Measurements from ENCODE around the gene SPATA32.
A peak's percentile ranks its signal among the peaks of the same experiment; 100 is the strongest.
"Not testable (repeated sequence)": the region's sequence is repeated elsewhere in the genome, so short reads cannot be mapped to it uniquely, and the experiment has no call there.

Gene SPATA32

DNA sequence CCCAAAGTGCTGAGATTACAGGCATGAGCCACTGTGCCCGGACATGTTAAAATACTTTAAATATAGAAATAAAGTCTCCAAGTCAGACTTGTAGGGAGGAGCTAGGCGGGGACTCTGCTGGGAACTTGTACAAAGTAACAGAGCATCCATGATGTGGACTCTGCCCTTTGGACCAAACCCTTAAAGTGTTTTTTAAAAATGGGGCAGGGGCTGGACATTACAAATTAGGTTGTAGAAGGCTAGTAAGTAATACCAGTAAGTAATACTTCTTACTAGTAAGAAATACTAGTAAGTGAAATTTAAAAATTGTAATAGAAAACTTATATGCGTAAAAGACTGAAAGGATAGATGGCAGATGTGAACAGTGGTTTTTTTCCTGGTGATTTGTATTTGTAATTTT lies 9.7 kb upstream of the SPATA32 start:
- DNase-seq (ENCODE audit: low read depth in 3 of 3), result no peak

DNA sequence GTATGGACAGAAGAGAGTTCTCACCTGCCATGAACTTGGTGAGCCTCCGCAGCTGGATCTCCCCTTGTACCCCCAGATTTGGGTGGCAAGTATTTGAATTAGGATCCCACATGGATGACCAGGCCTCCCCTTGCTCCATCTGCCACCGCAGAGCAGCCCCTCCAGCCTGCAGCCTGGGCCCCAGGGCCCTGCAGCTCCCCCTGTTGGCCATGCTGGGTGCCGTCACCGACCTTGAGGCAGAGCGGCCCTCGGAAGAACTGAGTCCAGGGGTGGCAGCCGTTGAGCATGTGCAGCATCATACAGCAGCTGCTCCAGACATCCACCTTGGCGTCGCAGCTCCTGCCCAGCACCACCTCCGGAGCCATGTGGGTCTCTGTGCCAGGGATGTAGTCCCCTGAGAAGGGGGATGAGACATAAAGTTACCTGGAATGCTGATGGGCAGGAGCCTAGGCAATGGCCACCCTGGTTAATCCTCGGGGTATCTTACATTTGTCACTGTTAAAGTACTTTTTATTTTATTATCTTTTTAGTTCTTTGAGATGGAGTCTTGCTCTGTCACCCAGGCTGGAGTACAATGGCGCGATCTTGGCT lies 9.0 kb upstream of the SPATA32 start:
- peak in 2 of 3 donors; percentile 22 to 47 for DNase-seq (ENCODE audit: low read depth in 3 of 3)

DNA sequence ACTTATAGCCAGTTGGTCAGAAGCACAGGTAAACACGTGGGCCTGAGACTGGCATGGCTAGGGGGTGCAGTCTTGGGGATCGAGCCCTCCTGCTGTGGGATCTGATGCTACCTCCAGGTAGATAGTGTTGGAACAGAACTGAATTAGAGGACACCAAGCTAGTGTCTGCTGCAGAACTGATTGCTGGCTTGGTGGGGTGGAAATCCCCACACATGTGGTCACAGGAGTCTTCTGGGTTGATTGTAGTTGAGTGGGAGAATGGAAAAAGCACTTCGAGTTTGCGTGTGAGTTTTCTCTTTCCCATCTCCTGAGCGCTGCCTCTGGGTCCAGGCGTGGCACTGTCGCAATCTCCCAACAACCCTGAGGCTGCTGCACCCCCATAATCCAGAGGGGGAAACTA lies 8.0 kb upstream of the SPATA32 start:
- DNase-seq (ENCODE audit: low read depth in 3 of 3), result no peak

DNA sequence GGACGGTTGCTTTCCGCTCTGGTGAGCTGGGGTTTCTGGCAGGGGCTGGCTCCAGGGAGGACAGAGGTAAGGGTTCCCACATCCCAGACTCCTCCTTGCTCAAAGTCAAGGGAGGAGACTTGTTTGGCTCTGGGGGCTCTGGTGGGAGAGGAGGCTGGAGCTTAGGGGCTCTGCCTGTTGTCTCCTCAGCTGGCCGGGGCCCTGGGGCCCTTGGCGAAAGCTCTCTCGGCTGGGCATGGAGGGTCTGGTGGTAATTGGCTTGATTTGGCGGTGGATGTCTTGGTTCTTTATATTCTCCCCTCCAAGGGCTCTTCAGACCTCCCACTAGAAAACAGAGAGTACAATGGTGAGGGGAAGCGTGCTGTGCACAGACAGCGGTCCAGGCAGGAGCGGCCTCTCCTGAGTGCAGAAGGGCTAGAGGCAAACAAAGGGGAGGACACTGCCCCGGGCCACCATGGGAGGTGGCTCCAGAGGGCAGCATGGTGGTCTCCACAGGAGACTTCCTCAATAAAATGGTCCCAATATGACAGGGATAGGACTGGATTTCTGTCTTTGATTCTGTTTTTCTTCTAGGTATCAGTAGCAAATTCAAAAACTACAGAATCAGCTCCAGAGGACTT lies 5.7 kb upstream of the SPATA32 start:
- no peak for DNase-seq (ENCODE audit: low read depth in 3 of 3)

DNA sequence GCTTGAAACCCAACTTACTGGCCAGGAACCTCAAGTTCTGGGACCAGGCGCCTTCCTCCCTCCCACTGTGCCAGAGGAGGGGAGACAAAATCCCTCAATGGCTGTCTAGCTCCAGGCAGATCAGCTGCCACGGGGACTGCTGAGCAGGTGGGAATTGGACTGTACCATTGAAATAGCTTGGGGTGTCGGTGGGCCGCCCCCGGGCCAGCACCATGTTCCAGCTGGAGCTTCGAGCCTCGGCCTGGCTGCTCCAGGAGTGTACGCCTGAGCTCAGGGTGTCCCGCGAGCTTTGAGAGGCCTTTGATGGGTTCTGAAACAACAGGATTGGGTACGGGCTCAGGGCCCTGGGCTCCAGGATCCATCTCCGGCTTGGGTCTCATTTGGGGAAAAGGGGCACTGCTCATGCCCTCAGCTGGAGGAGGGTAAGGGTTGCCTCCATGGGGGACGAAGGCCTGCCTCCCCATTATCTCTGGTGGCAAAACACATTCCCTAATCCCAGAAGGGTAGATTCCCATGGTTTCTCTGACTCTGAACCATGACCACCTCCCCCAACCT lies 4.6 kb upstream of the SPATA32 start:
- DNase-seq (ENCODE audit: low read depth in 3 of 3), result no peak

DNA sequence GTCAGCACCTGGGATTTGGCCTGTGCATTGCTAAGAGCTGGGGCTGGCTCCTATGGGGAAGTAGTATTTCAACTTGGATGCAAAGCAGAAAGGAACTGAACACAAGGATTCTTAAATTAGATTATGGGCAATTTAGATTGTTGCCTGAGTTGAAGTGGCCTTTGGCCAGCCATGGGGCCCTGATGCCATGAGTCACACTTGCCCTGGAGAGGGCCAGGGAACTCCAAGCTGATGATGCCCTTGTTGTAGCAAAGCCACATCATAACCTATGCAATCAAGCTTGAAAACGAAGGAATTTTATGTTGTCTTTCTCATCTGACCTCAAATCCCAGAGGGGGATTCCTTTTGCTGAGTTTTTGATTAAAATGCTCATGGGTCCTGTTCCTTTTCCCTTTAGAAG lies 3.9 kb upstream of the SPATA32 start:
- no peak for DNase-seq (ENCODE audit: low read depth in 3 of 3)

DNA sequence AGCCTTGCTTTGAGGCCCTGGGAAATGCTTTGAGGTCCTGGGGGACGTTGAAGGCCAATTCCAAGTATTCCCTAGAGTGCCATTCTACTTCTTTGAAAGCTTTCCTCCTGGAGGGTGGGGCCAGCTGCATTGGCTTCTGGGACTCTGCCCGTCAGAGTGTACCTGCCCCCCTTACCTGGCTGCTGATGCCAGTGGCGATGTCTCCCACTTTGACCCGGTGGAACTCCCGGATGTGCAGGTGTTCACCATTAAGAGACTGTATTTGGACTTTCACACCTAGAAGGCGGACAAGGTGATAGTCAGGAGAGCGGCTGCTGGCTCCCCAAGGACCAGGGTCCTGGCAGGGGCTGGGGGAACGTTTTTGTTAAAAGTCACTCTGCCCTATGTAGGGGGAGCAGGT lies 3.1 kb upstream of the SPATA32 start:
- DNase-seq (ENCODE audit: low read depth in 3 of 3), result no peak

DNA sequence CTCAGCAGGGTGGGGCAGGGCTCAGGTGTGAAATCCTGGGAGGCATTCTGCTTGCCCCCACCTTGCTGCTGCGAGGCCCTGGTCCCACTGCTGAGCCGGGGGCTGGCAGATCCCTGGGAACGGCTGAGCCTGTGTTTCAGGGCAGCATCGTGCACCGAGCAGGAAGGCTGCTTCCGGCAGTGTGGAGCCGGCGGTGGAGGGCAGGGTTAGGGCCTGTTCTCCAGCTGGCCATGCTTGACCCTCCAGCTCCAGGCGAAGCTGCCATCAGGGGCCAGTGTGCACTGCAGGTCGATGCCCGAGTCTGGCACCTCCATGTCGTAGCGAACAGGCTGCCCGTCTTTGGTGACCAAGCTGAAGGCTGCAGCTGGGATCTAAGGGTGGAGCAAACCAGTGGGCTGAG lies 2.5 kb upstream of the SPATA32 start:
- no peak for DNase-seq (ENCODE audit: low read depth in 3 of 3)

DNA sequence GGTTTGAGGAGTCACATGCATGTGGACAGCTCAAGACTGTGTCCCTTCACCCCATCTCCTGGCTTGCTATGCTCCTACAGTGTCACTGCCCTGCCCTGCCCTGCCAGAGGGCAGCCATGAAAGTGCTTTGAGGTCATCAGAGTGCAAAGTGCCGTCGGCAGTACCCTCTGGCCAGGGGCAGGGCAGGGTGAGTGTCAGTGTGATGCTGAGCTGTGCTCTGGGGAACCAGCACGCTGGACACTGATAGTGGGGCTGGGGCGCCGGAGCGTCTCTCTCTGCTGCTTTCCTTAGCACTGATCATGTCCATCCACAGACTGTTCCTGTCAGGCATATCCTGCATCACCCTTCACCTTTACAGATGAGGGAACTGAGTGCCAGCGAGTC lies 1.6 kb upstream of the SPATA32 start:
- DNase-seq (ENCODE audit: low read depth in 3 of 3), result no peak

DNA sequence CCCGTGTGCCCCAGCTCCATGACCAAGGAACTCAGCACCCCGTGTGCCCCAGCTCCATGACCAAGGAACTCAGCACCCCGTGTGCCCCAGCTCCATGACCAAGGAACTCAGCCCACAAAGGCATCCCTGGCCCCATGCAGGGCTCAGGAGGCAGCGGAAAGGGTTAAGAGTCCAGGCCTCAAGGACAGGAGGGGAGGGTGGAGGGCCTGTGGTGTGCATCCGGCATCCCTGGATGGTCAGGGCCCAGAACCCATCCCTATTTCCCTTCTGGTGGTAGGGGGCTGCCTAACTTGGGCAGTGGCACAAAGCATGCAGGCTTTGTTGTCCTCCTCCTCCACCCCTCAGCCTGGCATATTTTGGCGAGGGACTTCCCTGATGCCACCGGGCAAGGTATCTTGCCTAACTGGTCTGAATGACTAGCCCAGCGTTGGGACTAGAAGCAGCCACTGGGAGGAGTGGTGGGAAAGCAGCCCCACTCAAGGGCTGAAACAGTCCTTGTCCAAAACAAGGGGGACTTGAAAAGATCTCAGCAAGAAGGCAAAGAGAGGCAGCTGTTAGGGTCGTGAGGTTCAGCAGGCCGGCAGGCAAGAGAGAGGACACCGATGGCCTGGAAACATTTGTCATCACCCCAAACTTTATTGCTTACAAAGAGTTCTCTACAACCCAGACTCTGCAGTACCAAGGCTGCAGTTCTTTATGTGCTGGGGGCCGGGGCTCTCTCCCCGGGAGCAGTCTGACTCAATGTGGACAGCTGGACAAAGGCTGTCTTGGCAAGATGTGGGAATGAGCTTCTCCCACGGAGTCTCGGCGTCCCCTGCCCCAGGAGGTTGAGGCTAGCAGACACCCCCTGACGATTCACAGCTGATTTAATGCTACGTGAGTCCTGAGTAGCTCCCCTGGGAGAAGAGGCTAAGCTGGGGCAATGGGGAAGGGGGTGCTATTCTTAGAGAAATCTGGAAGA lies 902 bp upstream of the SPATA32 start:
- no peak for DNase-seq (ENCODE audit: low read depth in 3 of 3)

DNA sequence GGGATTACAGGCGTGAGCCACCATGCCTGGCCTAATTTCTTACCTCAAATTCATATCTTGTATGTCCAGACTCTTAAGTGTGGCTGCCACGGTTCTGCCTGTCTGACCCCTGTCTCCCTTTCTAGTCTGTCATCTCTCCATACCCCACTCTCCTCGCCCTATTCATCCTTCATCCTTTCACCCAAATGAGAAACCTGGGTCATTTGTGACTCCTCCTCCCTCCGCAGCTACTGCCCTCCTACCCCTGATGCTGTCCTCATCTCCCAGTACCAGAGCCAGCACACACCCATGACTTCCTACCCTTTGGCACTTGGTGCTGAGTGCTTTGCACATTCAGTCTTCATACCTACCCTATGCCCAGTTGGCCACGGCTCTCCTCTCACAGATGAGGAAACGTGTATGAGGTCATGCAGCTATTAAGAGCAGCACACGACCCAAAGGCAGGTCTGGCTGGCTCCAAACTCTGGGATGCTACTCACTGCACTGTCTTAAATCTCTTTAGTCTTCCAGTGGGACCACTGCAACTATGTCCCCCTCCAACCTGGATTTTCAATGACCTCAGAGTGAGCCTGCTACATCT lies 1.6 kb downstream of the SPATA32 start:
- no peak for DNase-seq (ENCODE audit: low read depth in 3 of 3)

DNA sequence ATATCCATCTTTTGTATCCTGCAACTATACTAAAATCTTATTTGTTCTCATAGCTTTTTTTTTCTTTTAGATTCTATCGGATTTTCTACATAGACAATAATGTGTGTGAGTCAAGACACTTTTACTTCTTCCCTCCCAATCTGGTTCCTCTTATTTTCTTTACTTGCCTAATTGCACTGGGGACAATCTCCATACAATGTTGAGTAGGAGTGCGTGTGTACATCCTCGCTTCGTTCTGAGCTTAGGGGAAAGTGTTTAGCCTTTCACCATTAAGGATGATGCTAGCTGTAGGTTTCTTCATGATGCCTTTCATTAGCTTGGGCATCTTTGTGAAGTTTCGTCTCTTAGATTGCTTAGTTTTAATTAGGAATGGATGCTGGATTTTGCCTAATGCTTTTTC lies 2.9 kb downstream of the SPATA32 start:
- no peak for DNase-seq (ENCODE audit: low read depth in 3 of 3)

DNA sequence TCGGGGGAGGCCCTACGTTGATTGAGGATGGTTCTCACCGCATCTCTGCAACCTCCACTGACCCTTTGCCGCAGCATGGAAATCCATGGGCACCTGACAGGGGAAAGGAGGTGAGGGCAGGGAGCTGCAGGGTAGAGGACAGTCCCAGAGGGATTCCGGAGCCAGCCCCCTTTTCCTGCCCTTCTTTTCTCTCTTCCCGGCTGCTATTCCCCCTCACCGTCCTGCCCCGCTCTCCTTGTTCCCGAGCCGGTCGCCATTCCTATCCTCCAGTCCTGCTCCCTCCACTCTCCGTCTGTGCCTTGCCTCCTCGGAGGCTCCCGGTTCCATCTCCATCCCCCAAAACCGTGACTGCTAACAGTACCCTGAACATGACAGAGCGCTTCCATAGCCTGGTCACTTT lies 4.8 kb downstream of the SPATA32 start:
- no peak for DNase-seq (ENCODE audit: low read depth in 3 of 3)

DNA sequence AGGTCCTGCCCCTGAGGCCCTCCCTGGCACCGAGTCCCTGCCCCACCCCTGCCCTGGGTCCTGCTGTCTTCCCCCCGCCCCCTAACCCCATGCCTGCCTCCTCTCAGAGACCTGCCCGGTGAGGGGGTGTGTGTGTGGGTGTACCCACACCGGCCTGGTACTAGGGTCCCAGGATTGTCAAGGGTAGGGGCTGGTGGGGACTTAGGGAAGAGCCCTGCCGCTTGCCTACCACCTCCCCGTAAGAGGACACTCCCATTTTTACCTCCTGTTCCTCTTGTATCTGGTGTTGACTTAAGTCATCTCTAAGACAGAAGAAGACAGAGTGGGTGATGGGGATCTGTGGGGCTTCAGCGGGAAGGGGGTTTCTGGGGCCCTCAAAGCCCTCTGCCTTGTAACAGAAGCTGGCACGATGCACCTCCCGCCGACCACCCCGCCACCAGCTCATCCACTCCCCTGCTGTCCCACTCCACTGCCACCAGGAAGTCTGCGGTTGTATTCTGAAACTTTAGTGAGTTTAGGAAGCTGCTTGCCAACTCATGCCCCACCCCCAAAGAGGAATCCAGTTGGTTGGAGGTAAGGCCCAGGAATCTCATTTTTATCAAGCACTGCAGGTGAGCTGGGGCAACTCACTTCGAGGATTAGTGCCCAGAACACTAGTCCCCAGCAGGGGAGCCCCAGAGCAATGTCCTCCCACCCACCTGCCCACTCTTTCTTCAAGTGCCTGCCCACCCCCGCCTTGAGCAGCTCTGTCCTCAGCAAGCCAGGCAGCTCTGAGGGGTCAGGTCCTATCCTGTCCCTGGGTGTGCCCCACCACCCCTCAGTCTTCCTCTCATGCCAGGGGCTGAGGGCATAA lies 5.6 kb downstream of the SPATA32 start:
- no peak for DNase-seq (ENCODE audit: low read depth in 3 of 3)

DNA sequence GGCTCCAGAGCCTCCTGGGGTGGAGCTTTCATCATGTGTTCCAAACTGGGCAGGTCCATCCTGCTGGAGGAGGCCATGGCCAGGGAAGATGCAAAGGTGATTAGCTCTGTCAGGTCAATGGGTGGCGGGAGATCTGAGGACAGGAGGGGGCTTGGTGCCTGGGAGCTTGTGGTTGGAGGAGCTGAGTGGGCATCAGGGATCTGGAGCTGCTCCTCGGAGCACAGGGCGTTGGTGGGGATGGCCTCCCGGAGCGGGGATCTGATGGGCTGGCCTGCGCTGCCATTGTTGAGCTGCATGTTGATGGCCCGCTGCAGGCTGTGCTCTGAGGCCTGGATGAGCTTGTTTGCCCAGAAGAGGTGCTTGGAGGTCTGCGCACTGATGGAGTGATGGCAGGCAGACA lies 6.5 kb downstream of the SPATA32 start:
- no peak for DNase-seq (ENCODE audit: low read depth in 3 of 3)

DNA sequence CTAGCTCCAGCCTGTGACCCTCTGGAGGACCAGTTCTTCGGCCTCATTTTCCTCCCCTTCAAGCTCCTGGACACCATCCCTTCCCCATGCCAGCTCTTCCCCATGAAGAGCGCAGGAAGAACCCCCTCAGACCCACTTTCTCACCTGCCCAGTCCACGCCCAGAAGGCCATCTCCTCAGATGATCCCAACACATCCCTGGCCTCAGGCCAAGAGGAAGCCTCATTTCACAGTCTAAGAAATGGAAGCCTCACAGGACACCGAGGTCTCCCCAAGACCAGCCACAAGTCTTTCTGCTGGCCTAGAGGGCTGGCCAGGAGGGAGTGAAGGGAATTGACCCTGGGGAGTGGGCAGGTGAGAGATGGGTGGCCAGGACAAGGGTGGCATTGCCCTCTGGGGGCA lies 8.0 kb downstream of the SPATA32 start:
- no peak for DNase-seq (ENCODE audit: low read depth in 3 of 3)

DNA sequence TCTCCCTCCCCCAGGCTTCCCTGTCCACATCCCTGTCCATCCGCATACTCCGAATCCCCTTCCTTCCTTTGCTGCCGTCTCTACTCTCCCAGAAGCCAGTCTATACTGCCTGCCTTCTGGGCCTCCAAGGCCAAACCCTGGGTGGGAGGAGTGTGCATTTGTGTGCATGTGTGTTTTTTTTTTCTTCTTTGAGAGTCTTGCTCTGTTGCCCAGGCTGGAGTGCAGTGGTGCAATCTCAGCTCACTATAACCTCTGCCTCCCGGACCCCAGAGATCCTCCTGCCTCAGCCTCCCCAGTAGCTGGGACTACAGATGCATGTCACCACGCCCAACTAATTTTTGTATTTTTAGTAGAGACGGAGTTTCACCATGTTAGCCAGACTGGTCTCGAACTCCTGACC lies 8.7 kb downstream of the SPATA32 start:
- not testable (repeated sequence) for DNase-seq (ENCODE audit: low read depth in 3 of 3)

DNA sequence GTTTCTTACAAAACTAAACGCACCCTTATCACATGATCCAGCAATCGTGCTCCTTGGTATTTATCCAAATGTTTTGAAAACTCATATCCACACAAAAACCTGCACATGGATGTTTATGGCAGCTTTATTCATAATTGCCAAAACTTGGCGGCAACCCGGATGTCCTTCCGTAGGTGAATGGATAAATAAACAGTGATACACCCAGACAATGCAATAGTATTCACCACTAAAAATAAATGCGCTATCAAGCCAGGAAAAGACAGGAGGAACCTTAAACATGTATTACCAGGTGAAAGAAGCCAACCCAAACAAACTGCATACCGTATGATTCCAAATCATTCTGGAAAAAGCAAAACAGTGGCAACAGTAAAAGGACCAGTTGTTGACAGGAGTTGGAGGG lies 10.0 kb downstream of the SPATA32 start:
- no peak for DNase-seq (ENCODE audit: low read depth in 3 of 3)

DNA sequence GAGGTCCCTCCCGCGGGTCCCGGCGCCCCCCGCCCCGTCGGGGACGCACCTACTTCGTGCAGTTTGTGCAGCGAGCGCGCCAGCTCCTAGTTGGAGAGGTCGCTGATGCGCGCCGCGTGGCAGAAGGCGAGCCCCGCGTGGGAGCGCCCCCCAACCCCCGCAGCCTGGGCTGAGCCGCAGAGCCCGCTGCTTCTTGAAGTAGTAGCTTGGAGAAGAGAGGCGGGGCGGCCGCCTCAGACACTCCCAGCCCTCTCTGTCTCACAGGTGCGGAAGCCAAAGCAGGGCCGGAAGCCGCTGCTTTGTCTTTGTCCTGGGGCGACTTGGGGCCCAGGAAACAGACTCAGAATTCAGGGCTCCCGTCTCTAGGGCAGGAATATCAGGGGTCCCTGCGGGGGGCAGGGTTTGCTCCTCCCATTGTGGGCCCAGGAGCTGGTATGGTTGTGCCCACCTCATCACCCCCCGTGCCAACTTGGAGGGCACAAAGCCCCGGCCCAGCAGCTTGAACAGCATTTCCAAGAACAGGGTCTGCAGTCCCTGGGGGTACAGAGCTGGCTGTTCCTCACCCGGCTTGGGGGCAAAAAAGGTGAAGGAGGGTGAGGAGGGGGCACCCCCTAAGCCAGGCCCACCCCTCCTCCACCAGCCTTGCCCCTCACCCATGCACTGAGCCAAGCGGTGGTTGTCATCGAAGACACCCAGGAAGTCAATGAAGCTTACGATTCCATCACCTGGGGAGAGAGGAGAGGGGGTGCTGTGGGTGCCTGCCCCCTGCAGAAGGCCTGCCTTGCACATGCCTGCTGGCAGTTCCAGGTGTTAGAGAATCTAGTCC lies 13.5 kb downstream of the SPATA32 start:
- peak in 2 of 3 donors; percentile 65 to 70 for DNase-seq (ENCODE audit: low read depth in 3 of 3)

DNA sequence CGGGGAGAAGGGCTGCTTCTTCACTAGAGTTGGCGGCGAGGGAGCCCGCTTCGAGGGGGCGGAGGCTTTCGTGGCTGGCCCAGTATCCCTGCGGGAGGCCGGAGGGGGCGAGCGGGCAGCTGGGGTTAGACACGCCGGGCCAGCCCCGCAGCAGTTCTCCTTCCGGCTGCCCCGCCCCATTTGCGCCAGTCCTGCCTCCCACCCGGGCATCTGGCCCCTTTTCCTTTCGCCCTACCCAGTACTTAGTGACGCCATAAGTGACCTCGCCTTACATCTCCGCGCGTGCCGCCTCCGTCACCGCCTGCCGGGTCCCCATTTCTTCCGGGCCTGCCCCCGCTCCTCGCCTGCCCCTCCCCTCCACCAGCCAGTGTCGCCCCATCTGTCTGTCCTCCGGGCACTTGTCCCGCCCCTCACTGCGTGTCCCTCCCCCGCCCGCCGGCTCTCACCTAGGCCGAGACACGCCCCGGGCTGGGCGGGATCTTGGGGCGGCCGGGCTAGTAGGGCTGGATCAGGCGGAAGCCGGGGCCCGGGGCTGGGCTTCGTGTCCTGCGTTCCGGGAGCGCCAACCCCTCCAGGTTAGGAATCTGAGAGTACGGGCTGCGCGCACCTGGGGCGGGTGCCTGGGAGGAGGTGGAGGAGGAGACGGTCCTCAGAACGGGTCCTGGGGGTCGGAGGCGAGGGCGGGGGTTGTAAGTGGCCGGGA lies 14.3 kb downstream of the SPATA32 start:
- DNase-seq (ENCODE audit: low read depth in 3 of 3), result peak; percentile 95 to 99 (median 97)
